HepG2 (cell line): ENCODE data around the gene UCN2. TPM values are rescaled to one million over a fixed set of nuclear protein-coding genes. Genes with fewer than 3 reads are reported as not detected.

Source experiments
- CBX1 ChIP-seq: IDR thresholded peaks from one replicate; pipeline ENCODE4 v1.6.1; 2016; ENCODE audit warnings: antibody characterized with exemption, low read depth
- FOXK1 ChIP-seq: sonication (generic); formaldehyde crosslinking; IDR thresholded peaks from 2 replicates; pipeline ENCODE4 v1.4.0; 2020; ENCODE audit warnings: low read depth, missing genetic modification reagents, borderline replicate concordance
- RFX1 ChIP-seq: fragments of 450-650 bp; IDR thresholded peaks from 2 replicates; pipeline ENCODE4 v1.6.1; 2017
- THYN1 ChIP-seq: sonication (generic); formaldehyde crosslinking; IDR thresholded peaks from 2 replicates; pipeline ENCODE4 v1.8.1; 2023; ENCODE audit warnings: low read depth, mild to moderate bottlenecking, moderate library complexity, missing genetic modification reagents, borderline replicate concordance
- ZBTB1 ChIP-seq: sonication (generic); formaldehyde crosslinking; IDR thresholded peaks from 2 replicates; pipeline ENCODE4 v1.4.0; 2020; ENCODE audit warnings: missing genetic modification reagents, borderline replicate concordance
- ZBTB3 ChIP-seq: sonication (generic); formaldehyde crosslinking; IDR thresholded peaks from 2 replicates; pipeline ENCODE4 v1.4.0; 2020; ENCODE audit warnings: low read depth, mild to moderate bottlenecking, moderate library complexity, missing genetic modification reagents, borderline replicate concordance
- ZFYVE20 ChIP-seq: sonication (generic); formaldehyde crosslinking; IDR thresholded peaks from 2 replicates; pipeline ENCODE4 v1.8.0; 2023; ENCODE audit warnings: low read depth, mild to moderate bottlenecking, moderate library complexity, missing genetic modification reagents, borderline replicate concordance
- ZMYM3 ChIP-seq: sonication (generic); formaldehyde crosslinking; IDR thresholded peaks from 2 replicates; pipeline ENCODE4 v1.5.1; 2020; ENCODE audit warnings: mild to moderate bottlenecking, missing genetic modification reagents
- ZMYM4 ChIP-seq: sonication (generic); formaldehyde crosslinking; IDR thresholded peaks from 2 replicates; pipeline ENCODE4 v1.8.1; 2023; ENCODE audit warnings: mild to moderate bottlenecking, missing genetic modification reagents
- ZNF616 ChIP-seq: sonication (generic); formaldehyde crosslinking; IDR thresholded peaks from 2 replicates; pipeline ENCODE4 v1.5.0; 2020; ENCODE audit warnings: low read depth, mild to moderate bottlenecking, missing genetic modification reagents
- polyA plus RNA-seq, 8 experiments: library from polyadenylated mRNA; depleted of rRNA in 3 of 8; stranded (reverse) in 7 of 8; unstranded in 1 of 8; fragments of >200 nt; fragmentation: Illumina TruSeq in 4 of 8; extraction: Trizol in 4 of 8; gene quantifications; 2 replicates each; pipeline versions ENCODE4 v1.2.1 to v1.2.3, GENCODE V29; 2011 to 2016; ENCODE audit warnings: low read depth in 4 of 8, missing spikeins in 1 of 8, mixed read lengths in 1 of 8; ENCODE audit not compliant: insufficient read depth in 1 of 8
- total RNA-seq, 5 experiments: library from RNA; depleted of rRNA; stranded (reverse); fragments of >200 nt; fragmentation: Illumina TruSeq; extraction: Trizol; gene quantifications; 2 replicates each; pipeline ENCODE4 v1.2.3, GENCODE V29; 2016; ENCODE audit warnings: low read depth in 1 of 5
- TF ChIP-seq, protein P1 (sequence below), 2 experiments: IDR thresholded peaks; 2 replicates each; pipeline ENCODE4 v1.6.1; 2011 to 2012; ENCODE audit warnings: low read length in 2 of 2, borderline replicate concordance in 1 of 2, low read depth in 1 of 2, mild to moderate bottlenecking in 1 of 2, moderate library complexity in 1 of 2
- TF ChIP-seq, protein P2 (sequence below): sonication (generic); formaldehyde crosslinking; IDR thresholded peaks from 2 replicates; pipeline ENCODE4 v1.8.0; 2023; ENCODE audit warnings: mild to moderate bottlenecking, missing genetic modification reagents
- TF ChIP-seq, protein P3 (sequence below): IDR thresholded peaks from 2 replicates; pipeline ENCODE4 v1.6.1; 2016; ENCODE audit warnings: low read depth, missing genetic modification reagents, missing compliant biosample characterization
- TF ChIP-seq, protein P4 (sequence below): sonication (generic); formaldehyde crosslinking; IDR thresholded peaks from 2 replicates; pipeline ENCODE4 v1.8.1; 2023; ENCODE audit warnings: mild to moderate bottlenecking, missing genetic modification reagents

UCN2 gene
- total and polyA plus RNA-seq, 2 of the 13 experiments (the other 11 are each of a cell fraction or from before 2014, with no cell fraction given): 0.07 to 1.5 TPM

DNA sequence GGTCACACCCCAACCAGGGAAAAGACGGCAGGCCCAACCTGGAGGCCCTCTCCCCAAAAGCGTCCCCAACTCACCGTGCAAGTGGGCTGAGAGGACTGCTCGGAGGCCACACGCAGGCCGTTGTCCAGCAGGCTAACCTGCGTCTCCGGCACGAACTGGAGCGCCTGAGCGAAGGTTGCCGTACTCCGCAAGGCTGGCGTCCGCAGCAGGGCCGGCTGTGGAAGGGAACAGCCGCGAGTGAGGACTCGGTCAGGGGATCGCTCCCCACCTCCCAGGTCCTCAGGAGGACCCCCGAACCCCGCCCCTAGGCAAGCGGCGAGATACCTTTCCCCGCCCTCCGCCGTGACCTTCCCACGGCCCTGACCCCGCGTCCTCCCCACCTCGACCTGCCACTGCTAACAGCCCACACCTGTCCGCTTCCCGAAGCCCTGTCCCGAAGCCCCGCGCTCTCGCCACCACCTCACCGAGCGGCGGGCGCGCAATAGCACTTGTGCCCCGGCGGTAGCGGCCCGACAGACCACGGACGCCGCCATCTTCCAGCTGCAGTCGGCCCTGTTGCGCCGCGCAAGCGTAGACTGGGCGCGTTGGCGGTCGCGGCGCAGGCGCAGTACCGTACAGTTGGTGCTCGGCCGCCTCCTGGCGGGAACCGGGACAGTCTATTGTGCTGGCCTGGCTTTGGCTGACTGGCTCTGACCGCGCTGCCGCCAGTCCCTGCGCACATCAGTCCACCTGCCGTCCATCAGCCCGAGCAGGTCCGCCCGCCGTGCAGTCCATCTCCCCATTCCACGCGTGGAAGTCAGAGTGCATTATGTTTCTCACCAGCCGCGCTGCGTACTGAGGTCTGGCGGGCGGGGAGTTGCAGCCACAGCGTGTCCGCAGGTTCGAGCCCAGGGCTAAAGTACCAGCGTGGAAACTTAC, 45.8 kb upstream of the UCN2 start, which contains the start of gene UQCRC1 (continued):
- TF ChIP-seq, protein P1, sequence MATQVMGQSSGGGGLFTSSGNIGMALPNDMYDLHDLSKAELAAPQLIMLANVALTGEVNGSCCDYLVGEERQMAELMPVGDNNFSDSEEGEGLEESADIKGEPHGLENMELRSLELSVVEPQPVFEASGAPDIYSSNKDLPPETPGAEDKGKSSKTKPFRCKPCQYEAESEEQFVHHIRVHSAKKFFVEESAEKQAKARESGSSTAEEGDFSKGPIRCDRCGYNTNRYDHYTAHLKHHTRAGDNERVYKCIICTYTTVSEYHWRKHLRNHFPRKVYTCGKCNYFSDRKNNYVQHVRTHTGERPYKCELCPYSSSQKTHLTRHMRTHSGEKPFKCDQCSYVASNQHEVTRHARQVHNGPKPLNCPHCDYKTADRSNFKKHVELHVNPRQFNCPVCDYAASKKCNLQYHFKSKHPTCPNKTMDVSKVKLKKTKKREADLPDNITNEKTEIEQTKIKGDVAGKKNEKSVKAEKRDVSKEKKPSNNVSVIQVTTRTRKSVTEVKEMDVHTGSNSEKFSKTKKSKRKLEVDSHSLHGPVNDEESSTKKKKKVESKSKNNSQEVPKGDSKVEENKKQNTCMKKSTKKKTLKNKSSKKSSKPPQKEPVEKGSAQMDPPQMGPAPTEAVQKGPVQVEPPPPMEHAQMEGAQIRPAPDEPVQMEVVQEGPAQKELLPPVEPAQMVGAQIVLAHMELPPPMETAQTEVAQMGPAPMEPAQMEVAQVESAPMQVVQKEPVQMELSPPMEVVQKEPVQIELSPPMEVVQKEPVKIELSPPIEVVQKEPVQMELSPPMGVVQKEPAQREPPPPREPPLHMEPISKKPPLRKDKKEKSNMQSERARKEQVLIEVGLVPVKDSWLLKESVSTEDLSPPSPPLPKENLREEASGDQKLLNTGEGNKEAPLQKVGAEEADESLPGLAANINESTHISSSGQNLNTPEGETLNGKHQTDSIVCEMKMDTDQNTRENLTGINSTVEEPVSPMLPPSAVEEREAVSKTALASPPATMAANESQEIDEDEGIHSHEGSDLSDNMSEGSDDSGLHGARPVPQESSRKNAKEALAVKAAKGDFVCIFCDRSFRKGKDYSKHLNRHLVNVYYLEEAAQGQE (IDR thresholded peaks at IDR 0.05; ENCODE audit: borderline replicate concordance in 1 of 2, low read depth in 1 of 2, low read length in 2 of 2): no peak; a peak in 1 of 4 replicates
- TF ChIP-seq ZBTB1 (CRISPR knock-in tag) (no peak), THYN1 (CRISPR knock-in tag) (no peak; the same call in 1 of the 2 replicates), ZFYVE20 (CRISPR knock-in tag) (peak; percentile 58; the same call in 1 of the 2 replicates), ZBTB3 (no peak), ZMYM4 (CRISPR knock-in tag) (peak; percentile 82), CBX1 (peak; percentile 77), ZNF616 (CRISPR knock-in tag) (peak; percentile 75; the same call in 1 of the 2 replicates), FOXK1 (CRISPR knock-in tag) (peak; percentile 36; the same call in 1 of the 2 replicates), RFX1 (no peak; the same call in 1 of the 2 replicates), ZMYM3 (CRISPR knock-in tag) (peak; percentile 95)
- TF ChIP-seq, protein P2, sequence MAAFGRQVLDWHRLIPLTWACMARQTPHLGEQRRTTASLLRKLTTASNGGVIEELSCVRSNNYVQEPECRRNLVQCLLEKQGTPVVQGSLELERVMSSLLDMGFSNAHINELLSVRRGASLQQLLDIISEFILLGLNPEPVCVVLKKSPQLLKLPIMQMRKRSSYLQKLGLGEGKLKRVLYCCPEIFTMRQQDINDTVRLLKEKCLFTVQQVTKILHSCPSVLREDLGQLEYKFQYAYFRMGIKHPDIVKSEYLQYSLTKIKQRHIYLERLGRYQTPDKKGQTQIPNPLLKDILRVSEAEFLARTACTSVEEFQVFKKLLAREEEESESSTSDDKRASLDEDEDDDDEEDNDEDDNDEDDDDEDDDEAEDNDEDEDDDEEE (CRISPR knock-in tag): peak; percentile 44
- TF ChIP-seq, protein P3, sequence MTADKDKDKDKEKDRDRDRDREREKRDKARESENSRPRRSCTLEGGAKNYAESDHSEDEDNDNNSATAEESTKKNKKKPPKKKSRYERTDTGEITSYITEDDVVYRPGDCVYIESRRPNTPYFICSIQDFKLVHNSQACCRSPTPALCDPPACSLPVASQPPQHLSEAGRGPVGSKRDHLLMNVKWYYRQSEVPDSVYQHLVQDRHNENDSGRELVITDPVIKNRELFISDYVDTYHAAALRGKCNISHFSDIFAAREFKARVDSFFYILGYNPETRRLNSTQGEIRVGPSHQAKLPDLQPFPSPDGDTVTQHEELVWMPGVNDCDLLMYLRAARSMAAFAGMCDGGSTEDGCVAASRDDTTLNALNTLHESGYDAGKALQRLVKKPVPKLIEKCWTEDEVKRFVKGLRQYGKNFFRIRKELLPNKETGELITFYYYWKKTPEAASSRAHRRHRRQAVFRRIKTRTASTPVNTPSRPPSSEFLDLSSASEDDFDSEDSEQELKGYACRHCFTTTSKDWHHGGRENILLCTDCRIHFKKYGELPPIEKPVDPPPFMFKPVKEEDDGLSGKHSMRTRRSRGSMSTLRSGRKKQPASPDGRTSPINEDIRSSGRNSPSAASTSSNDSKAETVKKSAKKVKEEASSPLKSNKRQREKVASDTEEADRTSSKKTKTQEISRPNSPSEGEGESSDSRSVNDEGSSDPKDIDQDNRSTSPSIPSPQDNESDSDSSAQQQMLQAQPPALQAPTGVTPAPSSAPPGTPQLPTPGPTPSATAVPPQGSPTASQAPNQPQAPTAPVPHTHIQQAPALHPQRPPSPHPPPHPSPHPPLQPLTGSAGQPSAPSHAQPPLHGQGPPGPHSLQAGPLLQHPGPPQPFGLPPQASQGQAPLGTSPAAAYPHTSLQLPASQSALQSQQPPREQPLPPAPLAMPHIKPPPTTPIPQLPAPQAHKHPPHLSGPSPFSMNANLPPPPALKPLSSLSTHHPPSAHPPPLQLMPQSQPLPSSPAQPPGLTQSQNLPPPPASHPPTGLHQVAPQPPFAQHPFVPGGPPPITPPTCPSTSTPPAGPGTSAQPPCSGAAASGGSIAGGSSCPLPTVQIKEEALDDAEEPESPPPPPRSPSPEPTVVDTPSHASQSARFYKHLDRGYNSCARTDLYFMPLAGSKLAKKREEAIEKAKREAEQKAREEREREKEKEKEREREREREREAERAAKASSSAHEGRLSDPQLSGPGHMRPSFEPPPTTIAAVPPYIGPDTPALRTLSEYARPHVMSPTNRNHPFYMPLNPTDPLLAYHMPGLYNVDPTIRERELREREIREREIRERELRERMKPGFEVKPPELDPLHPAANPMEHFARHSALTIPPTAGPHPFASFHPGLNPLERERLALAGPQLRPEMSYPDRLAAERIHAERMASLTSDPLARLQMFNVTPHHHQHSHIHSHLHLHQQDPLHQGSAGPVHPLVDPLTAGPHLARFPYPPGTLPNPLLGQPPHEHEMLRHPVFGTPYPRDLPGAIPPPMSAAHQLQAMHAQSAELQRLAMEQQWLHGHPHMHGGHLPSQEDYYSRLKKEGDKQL (CRISPR knock-in tag): no peak
- TF ChIP-seq, protein P4, sequence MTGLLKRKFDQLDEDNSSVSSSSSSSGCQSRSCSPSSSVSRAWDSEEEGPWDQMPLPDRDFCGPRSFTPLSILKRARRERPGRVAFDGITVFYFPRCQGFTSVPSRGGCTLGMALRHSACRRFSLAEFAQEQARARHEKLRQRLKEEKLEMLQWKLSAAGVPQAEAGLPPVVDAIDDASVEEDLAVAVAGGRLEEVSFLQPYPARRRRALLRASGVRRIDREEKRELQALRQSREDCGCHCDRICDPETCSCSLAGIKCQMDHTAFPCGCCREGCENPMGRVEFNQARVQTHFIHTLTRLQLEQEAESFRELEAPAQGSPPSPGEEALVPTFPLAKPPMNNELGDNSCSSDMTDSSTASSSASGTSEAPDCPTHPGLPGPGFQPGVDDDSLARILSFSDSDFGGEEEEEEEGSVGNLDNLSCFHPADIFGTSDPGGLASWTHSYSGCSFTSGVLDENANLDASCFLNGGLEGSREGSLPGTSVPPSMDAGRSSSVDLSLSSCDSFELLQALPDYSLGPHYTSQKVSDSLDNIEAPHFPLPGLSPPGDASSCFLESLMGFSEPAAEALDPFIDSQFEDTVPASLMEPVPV (CRISPR knock-in tag): peak; percentile 88
